Hepatocyte (in vitro differentiated cells): ENCODE measurements around the gene OXSR1. TPM values are rescaled to one million over a fixed set of nuclear protein-coding genes. Genes with fewer than 3 reads are reported as not detected.

Experiments
- DNase-seq: peaks from one replicate; pipeline ENCODE4 v3.0.0-alpha.2; 2016; ENCODE audit warnings: low spot score
- H2AFZ ChIP-seq: fragments of 200-600 bp; sonication (generic); 2 replicates; pipeline ENCODE4 v1.6.0; 2016; ENCODE audit warnings: antibody characterized with exemption, mild to moderate bottlenecking
- H3K27ac ChIP-seq: fragments of 200-600 bp; sonication (generic); 2 replicates; pipeline ENCODE4 v1.5.1; 2016; ENCODE audit warnings: mild to moderate bottlenecking
- H3K27me3 ChIP-seq: fragments of 200-600 bp; sonication (generic); 2 replicates; pipeline ENCODE4 v1.6.1; 2016
- H3K36me3 ChIP-seq: fragments of 200-600 bp; sonication (generic); replicated peaks from 2 replicates; pipeline ENCODE4 v1.5.1; 2016; ENCODE audit warnings: low read depth; ENCODE audit not compliant: insufficient read depth
- H3K4me1 ChIP-seq: fragments of 200-600 bp; sonication (generic); 2 replicates; pipeline ENCODE4 v1.5.1; 2016; ENCODE audit warnings: mild to moderate bottlenecking, moderate library complexity; ENCODE audit not compliant: insufficient read depth
- H3K4me2 ChIP-seq: fragments of 200-600 bp; sonication (generic); 2 replicates; pipeline ENCODE4 v1.6.0; 2016
- H3K4me3 ChIP-seq: fragments of 200-600 bp; sonication (generic); 2 replicates; pipeline ENCODE4 v1.5.1; 2016; ENCODE audit warnings: mild to moderate bottlenecking
- H3K79me2 ChIP-seq: fragments of 200-600 bp; sonication (generic); 2 replicates; pipeline ENCODE4 v1.6.0; 2017; ENCODE audit warnings: mild to moderate bottlenecking
- H3K9me2 ChIP-seq: fragments of 200-600 bp; sonication (generic); replicated peaks from 2 replicates; pipeline ENCODE4 v1.6.0; 2017; ENCODE audit warnings: mild to moderate bottlenecking; ENCODE audit not compliant: insufficient read depth
- H3K9me3 ChIP-seq: fragments of 200-600 bp; sonication (generic); 2 replicates; pipeline ENCODE4 v1.5.1; 2016; ENCODE audit warnings: low read depth, mild to moderate bottlenecking
- H4K20me1 ChIP-seq: fragments of 200-600 bp; sonication (generic); 2 replicates; pipeline ENCODE4 v1.6.0; 2016; ENCODE audit warnings: mild to moderate bottlenecking; ENCODE audit not compliant: insufficient read depth, poor library complexity, severe bottlenecking
- EZH2 ChIP-seq: fragments of 200-600 bp; sonication (generic); IDR thresholded peaks from 2 replicates; pipeline ENCODE4 v1.6.1; 2016; ENCODE audit warnings: antibody characterized with exemption, mild to moderate bottlenecking, borderline replicate concordance
- EZH2phosphoT487 ChIP-seq: fragments of 200-600 bp; sonication (generic); IDR thresholded peaks from one replicate; pipeline ENCODE4 v1.6.1; 2018; ENCODE audit warnings: antibody characterized with exemption, mild to moderate bottlenecking, low read depth, moderate library complexity; ENCODE audit not compliant: unreplicated experiment, severe bottlenecking
- WGBS: methylation state at CpG from one replicate; pipeline ENCODE4 v1.1.6; 2016; ENCODE audit warnings: low lambda C conversion rate; ENCODE audit errors: missing lambda C conversion rate; 5-methylcytosine and 5-hydroxymethylcytosine counted together
- polyA plus RNA-seq: library from polyadenylated mRNA; unstranded; fragments of >200 nt; fragmentation: Nextera tagmentation; extraction: Ambion mirVana; gene quantifications from 2 replicates; pipeline ENCODE4 v1.2.1, GENCODE V29; 2016
- total RNA-seq: library from RNA; depleted of rRNA; stranded (reverse); fragments of >200 nt; gene quantifications from 2 replicates; pipeline ENCODE4 v1.2.3, GENCODE V29; 2014
- TF ChIP-seq, protein P1 (sequence below): fragments of 200-600 bp; sonication (generic); IDR thresholded peaks from 2 replicates; pipeline ENCODE4 v1.5.1; 2016; ENCODE audit warnings: antibody characterized with exemption, mild to moderate bottlenecking; ENCODE audit not compliant: poor library complexity

OXSR1 gene
- total and polyA plus RNA-seq, 2 experiments from 2014 or later, result 15.7 to 30.7 TPM

DNA sequence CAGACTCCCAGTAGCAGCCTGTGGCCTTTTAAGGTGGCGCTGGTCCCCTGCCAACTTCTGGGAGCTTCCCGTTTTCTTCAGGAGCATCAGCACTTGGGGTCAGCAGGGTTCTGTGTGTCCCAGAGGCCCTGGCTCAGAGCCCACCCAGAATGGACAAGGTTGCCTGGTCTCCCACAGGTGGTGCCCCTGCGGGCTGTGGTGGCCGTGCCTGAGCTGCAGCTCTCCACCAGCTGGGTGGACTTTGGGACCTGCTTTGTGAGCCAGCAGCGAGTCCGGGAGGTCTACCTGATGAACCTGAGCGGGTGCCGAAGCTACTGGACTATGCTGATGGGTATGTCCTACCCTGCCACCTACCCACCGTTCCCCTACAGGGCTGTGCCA lies 43.9 kb upstream of the OXSR1 start:
- Histone ChIP-seq H3K27ac (no peak overlapping the region), H2AFZ (no peak overlapping the region), H3K4me2 (no peak overlapping the region), H3K4me1 (no peaks in the 10 kb centered on the region), H3K9me2 (no peaks in the 10 kb centered on the region), H3K9me3 (no peaks in the 10 kb centered on the region), H3K79me2 (no peaks in the 10 kb centered on the region), H3K27me3 (no peaks in the 10 kb centered on the region), H4K20me1 (peaks cover 9% of the 10 kb centered on the region), H3K4me3 (no peak overlapping the region), H3K36me3 (no peaks in the 10 kb centered on the region)
- TF ChIP-seq, protein P1, sequence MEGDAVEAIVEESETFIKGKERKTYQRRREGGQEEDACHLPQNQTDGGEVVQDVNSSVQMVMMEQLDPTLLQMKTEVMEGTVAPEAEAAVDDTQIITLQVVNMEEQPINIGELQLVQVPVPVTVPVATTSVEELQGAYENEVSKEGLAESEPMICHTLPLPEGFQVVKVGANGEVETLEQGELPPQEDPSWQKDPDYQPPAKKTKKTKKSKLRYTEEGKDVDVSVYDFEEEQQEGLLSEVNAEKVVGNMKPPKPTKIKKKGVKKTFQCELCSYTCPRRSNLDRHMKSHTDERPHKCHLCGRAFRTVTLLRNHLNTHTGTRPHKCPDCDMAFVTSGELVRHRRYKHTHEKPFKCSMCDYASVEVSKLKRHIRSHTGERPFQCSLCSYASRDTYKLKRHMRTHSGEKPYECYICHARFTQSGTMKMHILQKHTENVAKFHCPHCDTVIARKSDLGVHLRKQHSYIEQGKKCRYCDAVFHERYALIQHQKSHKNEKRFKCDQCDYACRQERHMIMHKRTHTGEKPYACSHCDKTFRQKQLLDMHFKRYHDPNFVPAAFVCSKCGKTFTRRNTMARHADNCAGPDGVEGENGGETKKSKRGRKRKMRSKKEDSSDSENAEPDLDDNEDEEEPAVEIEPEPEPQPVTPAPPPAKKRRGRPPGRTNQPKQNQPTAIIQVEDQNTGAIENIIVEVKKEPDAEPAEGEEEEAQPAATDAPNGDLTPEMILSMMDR, result no peak
- TF ChIP-seq EZH2 (no peak), EZH2phosphoT487 (no peak)
- 91% methylated on average over 9 of the region's 9 CpGs for WGBS
- no peak for DNase-seq

DNA sequence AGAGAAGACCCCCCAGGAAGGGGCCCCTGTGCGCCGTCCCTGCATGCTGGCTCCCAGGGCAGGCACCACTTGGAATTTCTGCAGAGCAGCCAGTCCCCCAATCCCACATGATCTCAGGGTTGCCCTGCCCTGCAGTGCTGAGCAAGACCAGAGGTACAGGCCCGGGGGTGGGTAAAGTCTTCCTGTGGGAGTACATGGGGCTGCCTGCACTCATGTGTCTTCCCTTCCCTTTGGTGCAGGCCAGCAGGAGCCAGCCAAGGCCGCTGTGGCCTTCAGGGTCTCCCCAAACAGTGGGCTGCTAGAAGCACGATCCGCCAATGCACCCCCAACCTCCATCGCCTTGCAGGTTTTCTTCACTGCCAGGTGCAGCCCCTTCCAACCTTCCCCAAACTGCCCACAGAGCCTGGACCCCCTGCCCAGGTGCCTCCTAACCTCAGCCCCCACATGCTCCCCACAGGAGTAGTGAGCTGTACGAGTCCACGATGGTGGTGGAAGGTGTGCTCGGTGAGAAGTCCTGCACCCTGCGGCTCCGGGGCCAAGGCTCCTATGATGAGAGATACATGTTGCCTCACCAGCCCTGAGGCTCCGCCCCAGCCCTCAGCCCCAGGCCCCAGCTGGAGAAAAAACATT lies 43.4 kb upstream of the OXSR1 start:
- Histone ChIP-seq H3K4me3 (no peak overlapping the region), H3K4me2 (no peak overlapping the region), H3K27me3 (no peaks in the 10 kb centered on the region), H2AFZ (no peak overlapping the region), H3K4me1 (no peaks in the 10 kb centered on the region), H3K79me2 (no peaks in the 10 kb centered on the region), H4K20me1 (peaks cover 9% of the 10 kb centered on the region), H3K27ac (no peak overlapping the region), H3K36me3 (no peaks in the 10 kb centered on the region), H3K9me3 (no peaks in the 10 kb centered on the region), H3K9me2 (no peaks in the 10 kb centered on the region)
- WGBS, result 97% methylated on average over 12 of the region's 13 CpGs
- DNase-seq, result no peak
- TF ChIP-seq, protein P1, result no peak
- no peak for TF ChIP-seq EZH2phosphoT487
- TF ChIP-seq EZH2, result no peak

DNA sequence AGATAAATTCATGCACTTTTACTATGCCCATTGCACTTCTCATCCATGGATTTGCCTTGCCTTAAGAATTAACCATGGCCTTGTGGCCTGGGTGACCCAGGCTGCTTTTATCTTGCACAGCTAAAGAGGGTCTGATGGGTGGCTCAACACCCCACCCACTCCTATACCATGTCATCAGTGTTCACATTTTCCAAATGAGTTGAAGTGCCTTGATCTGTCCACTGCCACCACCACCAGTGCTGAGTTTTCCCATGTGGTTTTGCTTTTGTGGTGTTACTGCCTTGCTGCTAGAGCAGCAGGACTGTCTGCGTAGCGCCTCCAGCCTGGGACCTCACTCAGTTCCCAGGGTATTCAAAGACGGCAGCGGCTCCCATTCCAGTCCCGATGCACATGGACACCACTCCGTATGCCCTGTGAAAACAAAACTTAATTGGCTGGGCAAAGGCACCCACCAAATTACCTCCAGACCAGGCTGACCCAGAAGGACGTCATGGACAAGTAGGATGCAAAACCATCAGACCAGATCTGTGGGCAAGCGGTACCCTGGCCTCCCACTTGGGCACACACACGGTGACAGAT lies 42.5 kb upstream of the OXSR1 start:
- H3K9me2 ChIP-seq, result no peaks in the 10 kb centered on the region
- no peak for DNase-seq
- no peak overlapping the region for H3K27ac ChIP-seq
- H3K79me2 ChIP-seq, result peaks cover 3% of the 10 kb centered on the region
- H3K4me2 ChIP-seq, result no peak overlapping the region
- no peaks in the 10 kb centered on the region for H3K27me3 ChIP-seq
- peaks cover 9% of the 10 kb centered on the region for H4K20me1 ChIP-seq
- H3K4me3 ChIP-seq, result no peak overlapping the region
- no peak overlapping the region for H2AFZ ChIP-seq
- no peaks in the 10 kb centered on the region for H3K4me1 ChIP-seq
- H3K9me3 ChIP-seq, result no peaks in the 10 kb centered on the region
- no peaks in the 10 kb centered on the region for H3K36me3 ChIP-seq
- TF ChIP-seq EZH2phosphoT487 (no peak), EZH2 (no peak)
- TF ChIP-seq, protein P1, result no peak
- WGBS, result 94% methylated on average over 9 of the region's 9 CpGs
